Activated naive CD8-positive, alpha-beta T cell treated with anti-CD3 and anti-CD28 coated beads, Interleukin-2, amount 50 U/mL, for 16 hours (primary cell): Measurements from ENCODE around the gene KIF22.
"Not testable (repeated sequence)": the region's sequence is repeated elsewhere in the genome, so short reads cannot be mapped to it uniquely, and the experiment has no call there.

Source experiments
- DNase-seq: peaks from one replicate; pipeline ENCODE4 v3.0.0-alpha.2; 2020; ENCODE audit warnings: low read depth, low spot score

KIF22 gene

DNA sequence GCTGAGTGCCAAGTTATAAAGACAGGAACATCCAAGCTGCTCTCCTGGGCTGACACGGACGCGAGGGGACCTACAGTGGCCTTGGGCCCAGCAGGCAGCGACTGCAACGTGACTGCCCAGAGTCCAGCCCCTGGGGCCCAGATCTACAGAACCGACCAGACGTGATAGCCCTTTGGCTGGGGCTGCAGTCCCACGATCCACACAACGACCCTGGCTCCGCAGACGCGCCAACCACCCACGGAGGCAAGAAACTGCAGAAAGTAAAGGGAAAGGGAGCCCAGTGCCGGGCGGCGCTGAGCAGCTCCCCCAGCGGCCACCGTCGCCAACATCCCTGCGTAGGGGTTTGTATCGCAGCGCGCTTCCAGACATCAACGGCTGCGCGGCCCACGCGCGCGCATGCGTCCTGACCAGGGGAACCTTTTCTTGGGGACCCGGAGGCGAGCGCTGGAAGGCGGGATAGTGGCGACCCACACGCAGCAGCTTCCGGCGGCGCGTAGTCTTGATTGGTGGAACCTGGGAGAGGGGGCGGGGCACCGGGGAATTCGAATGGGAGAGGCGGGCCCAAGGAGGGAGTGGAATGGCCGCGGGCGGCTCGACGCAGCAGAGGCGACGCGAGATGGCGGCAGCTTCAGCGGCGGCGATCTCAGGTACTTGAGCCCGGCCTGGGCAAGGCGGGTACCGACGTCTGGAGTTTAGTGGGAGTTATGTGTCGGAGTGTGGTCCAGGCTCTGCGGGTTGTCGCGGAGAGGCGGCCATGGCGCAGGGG lies at the start of gene KIF22:
TSS of gene KIF22 (plus strand) at position 569 of the 766 bp plus-strand sequence. CDS start at position 578, 9 bp downstream.
- peak; percentile 100 for DNase-seq

DNA sequence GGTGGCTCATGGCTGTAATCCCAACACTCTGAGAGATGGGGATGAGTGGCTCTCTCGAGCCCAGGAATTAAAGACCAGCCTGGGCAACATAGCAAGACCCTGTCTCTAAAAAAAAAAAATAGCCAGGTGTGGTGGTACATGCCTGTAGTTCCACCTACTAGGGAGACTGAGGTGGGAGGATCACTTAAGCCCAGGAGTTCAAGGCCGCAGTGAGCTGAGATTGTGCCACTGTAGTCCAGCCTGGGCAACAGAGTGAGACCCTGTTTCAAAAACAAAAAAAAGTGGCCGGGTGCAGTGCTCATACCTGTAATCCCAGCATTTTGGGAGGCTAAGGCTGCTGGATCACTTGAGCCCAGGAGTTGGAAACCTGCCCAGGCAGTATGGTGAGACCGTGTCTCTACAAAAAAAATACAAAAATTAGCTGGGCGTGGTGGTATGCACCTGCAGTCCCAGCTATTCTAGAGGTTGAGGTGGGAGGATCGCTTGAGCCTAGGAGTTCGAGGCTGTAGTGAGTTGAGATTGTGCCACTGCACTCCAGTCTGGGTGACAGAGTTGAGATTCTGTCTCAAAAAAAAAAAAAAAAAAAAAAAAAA lies 47.8 kb upstream of the KIF22 start:
- DNase-seq = no peak

DNA sequence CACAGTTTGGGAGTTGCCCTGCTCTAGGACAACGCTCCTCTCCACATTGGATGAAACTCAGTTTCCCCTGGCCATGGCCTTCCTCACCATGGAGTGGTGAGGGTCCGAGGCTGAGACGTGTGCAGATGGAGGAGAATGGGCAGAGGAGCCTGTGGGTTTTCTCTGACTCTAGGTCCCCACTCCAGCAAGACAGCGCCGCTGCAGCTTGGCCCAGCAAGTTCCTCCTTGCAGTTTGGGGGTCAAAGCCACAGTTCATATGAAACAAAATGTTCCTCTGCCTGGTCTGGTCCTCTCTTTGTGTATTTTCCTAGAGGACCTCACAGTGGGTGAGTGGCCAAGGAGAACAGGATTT lies 47.1 kb upstream of the KIF22 start:
- no peak for DNase-seq

DNA sequence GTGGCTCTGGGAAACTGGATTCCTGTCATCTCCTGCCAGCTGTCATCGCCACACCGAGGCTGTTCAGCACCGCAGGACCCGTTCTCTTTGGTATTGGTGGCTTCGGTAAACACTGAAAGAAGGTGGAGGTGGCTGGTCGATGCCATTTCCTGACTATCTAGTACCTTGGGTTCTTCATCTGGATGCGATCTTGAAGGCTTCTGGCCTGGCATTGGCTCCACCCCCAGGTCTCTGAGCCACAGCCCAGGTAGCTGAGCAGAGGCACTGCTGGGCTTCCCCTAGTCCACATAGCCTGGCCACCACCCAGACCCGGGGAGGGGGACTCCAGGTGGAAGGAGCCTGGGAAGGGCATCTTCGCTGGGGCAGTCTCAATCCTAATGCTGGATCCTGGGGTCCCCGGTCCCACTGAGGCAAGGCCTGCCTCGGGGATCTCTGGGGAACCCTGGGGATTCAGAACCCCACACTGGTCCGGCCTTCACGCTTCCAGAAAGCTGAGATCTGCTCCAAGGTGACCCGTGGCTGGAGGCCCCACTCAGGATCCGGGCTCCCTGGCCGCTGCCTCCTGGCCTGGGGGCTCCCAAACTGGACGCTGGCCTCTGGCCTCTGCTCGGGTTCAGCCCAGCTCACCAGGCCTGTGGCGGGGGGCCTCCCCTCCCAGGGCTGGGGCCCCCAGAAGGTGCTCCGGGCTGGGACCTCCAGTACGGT lies 46.6 kb upstream of the KIF22 start:
- DNase-seq = no peak

DNA sequence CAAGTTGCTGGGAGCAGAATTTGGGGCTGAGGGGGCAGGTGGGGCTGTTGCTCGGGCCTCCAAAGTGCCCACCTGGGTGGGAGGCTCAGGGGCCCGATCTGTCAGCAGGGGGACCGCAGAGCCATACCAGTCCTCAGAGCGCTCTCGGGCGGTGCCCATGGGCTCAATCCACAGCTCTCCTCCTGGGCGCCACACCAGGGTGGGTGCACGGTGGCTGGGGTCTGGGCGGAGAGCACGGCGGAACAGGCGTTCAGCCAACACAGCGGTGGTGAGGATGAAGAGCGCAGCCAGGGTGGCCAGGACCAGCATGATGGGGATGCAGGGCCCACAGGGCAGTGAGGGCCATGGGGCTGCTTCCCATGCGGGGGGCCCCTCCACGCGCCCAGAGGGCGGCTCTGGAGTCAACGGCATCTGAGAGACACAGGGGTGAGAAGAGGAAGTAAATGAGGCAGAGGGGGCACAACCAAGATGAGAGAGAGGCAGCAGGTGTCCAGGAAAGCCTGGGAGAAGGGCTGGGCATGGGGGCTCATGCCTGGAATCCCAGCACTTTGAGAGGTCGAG lies 45.9 kb upstream of the KIF22 start:
- DNase-seq = no peak

DNA sequence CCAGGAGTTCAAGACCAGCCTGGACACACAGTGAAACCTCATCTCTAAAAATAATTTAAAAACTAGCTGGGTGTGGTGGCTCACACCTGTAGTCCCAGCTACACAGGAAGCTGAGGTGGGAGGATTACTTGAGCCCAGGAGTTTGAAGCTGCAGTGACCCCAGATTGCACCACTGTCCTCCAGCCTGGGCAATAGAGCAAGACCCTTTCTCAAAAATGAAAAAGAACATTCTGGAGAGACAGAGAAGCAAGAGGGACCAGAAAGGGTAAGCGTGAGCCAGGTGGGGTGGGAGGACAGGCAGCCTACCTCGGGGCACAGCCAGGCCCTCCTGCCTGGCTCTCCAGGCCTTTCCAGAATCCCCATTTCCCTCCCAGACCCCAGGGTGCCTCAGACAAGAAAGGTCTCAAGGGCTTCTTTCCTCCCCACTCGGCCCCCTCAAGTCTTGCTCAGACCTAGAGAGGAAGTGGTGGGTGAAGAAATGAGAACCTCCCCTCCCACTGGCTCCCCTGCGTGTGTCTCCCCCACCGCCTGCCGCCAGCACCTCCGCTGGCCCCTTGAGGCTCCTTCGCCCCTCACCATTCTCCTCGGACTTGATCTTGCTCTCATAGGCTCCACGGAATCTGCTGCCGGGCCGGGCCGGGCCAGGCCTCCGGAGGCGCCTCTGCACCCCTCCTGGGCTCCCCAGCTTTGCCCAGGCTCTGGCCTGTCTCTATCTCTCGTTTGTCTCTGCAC lies 45.3 kb upstream of the KIF22 start:
- DNase-seq = no peak

DNA sequence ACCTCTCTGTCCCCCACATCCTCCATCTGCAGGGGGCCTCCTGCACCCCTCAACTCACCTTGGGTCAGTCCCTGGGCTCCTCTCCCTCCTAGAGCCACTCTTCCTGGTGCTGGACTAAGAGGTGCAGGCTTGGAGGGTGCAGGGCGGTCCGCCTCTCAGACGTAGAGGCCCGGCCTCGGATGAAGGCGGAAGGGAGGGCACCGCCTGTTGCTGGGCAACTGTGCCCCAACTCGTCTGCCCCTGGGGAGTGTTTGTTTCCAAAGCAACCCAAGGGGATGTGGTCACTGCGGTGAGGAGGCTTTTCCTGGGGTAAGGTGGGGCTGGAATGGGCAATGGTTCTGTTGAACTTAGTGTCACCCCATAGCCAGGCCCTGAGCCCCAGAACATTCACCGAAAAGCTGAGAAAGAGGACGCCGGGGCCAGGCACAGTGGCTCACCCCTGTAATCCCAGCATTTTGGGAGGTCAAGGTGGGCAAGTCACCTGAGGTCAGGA lies 44.7 kb upstream of the KIF22 start, which contains the start of gene C16orf54:
TSS of gene C16orf54 (minus strand) at position 138 of the 493 bp plus-strand sequence. CDS start 1,039 bp downstream, outside the sequence.
- DNase-seq = peak; percentile 33

DNA sequence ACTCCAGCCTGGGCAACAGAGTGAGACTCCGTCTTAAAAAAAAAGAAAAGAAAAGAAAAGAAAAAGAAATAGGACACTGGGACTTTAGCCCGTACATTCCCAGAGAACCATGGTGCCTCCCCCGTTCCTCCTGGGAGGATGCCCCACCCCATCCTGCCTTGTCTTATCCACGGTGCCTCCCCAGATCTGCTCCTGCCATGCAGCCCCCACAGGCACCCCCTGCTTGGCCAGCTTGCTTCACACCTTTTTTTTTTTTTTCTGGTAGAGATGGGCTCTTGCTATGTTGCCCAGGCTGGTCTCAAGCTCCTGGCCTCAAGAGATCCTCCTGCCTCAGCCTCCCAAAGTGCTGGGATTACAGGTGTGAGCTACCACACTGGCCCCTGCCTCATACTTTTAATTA lies 44.0 kb upstream of the KIF22 start:
- not testable (repeated sequence) for DNase-seq

DNA sequence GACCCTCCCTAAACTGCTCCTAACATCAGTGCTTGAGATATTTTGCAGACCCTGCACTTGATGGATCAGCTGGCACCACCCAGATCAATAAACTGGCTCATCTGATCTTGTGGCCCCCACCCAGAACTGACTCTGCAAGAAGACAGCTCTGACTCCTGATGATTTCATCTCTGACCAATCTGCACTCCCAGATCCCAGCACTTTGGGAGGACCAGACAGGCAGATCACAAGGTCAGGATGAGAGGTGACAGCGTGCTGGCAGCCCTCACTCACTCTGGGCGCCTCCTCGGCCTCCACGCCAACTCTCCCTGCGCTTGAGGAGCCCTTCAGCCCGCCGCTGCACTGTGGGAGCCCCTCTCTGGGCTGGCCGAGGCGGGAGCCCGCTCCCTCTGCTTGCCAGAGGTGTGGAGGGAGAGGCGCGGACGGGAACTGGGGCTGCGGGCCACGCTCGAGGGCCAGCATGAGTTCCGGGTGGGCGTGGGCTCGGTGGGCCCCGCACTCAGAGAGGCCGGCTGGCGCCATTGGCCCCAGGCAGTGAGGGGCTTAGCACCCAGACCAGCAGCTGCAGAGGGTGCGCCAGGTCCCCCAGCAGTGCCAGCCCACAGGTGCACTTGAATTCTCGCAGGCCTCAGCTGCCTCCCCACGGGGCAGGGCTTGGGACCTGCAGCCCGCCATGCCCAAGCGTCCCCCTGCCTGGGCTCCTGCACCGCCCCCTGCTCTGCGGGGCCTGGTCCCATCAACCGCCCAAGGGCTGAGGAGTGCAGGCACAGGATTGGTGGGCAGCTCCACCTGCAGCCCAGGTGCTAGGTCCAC lies 42.4 kb upstream of the KIF22 start:
- no peak for DNase-seq

DNA sequence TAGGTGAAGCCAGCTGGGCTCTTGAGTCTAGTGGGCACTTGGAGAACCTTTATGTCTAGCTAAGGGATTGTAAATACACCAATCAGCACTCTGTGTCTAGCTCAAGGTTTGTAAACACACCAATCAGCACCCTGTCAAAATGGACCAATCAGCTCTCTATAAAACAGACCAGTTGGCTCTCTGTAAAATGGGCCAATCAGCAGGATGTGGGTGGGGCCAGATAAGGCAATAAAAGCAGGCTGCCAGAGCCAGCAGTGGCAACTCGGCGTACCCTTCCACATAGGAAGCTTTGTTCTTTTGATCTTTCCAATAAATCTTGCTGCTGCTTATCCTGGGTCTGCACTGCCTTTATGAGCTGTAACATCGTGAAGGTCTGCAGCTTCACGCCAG lies 41.8 kb upstream of the KIF22 start:
- not testable (repeated sequence) for DNase-seq

DNA sequence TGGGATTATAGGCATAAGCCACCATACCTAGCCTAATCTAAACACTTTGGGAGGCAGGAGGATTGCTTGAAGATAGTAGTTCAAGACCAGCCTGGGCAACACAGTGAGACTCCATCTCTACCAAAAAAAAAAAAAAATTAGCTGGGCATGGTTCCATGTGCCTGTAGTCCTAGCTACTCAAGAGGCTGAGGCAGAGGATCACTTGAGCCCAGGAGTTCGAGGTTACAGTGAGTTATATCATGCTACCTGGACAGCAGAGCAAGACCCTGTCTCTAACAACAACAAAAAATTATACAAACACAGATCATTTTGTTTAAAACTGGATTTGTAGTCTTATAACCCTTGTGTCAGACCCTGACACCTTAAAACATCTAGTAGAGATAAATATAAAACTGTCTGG lies 37.0 kb upstream of the KIF22 start:
- no peak for DNase-seq

DNA sequence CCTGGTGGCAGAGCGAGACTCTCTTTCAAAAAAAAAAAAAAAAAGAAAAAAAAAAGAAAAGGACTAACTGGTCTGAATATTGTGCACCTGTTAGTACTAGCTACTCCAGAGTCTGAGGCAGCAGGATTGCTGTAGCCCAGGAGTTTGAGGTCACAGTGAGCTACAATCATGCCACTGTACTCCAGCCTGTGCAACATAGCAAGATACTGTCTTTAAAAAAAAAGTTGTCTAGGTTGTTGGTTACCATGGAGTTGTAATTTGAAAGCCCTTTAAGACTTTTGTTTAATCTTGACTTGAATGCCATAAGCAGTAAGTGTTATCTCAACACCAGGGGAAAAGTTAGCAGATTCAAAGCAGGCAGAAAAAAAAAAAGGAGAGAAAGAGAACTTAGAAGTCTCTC lies 33.9 kb upstream of the KIF22 start:
- no peak for DNase-seq

DNA sequence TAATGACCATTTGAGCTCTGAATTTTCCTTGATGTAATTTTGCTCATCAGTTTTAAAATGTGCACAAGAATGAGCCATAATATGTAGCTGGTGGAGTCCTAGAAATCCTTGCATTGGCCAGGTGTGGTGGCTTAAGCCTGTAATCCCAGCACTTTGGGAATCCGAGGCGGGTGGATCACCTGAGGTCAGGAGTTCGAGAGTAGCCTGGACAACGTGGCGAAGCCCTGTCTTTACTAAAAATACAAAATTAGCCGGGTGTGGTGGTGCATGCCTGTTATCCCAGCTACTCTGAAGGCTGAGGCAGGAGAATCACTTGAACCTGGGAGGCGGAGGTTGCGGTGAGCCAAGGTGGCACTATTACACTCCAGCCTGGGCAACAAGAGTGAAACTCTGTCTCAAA lies 33.5 kb upstream of the KIF22 start:
- DNase-seq = not testable (repeated sequence)

DNA sequence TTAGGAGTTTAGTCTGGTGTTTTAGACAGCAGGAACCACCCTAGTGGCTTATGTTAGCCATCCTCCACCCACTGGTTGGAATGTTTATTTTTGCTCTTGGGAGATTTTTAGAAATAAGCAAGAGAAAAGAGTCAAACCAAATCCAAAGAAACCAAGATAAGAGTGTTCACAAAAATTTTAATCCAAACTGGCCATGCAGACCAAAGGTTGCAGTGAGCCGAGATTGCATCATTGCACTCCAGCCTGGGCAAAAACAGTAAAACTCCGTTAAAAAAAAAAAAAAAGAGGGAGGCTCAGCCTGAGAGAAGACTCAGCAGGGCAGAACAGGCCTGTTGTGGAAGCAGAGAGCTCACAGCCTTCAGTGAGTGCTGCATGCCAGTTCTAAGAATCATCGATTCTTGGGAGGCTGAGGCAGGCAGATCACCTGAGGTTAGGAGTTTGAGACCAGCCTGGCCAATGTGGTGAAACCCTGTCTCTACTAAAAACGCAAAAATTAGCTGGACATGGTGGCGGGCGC lies 32.5 kb upstream of the KIF22 start:
- no peak for DNase-seq

DNA sequence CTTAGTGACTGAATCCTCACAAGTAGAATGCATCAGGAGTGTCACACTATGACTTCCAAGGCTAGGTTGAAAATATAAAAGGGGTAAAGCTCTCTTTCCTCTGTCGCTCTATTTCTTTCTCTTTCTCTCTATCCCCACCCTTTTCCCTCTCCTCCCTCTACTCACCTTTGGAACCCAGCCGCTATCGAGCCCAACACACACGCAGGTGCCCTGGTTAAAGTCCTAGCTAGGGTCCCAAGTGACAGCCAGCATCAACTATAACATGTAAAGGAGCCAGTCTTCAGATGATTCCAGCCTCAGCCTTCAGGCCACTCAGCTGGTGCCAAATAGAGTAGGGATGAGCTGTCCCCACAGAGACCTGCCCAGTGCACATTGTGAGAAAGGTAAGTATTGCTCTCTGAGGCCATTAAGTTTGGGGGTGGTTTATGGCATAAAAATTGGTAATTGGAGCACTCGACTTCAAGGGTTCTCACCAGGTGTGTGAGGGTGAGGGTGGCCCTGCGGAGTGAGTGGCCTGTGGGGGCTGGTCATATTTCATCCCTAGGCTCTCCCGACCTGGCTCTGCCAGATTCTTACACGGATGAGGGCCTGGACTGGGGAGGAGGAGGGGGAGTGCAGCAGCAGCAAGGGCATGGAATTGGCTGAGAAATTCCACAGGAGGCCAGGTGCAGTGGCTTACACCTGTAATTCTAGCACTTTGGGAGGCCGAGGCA lies 29.8 kb upstream of the KIF22 start:
- no peak for DNase-seq

DNA sequence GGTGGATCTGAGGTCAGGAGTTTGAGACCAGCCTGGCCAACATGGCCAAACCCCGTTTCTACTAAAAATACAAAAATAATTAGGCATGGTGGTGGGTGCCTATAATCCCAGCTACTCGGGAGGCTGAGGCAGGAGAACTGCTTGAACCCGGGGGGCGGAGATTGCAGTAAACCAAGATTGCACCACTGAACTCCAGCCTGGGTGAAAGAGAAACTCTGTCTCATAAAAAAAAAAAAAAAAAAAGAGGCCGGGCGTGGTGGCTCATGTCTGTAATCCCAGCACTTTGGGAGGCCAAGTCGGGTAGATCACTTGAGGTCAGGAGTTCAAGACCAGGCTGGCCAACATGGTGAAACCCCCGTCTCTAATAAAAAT lies 29.3 kb upstream of the KIF22 start:
- not testable (repeated sequence) for DNase-seq

DNA sequence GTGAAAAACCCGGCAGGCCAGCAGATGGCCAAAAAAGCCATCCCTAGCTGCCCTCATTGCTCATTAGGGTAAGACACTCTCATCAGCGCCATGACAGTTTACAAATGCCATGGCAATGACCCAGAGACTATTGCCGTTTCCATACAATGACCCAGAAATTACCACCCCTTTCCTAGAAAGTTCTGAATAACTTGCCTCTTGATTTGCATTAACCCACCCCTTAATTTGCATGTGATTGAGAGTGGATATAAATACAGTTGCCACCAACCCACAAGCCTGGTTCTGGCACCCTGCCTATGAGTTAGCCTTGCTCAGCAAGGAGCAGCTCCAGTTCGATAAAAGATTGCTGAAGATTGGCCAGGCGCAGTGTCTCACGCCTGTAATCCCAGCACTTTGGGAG lies 28.7 kb upstream of the KIF22 start:
- no peak for DNase-seq

DNA sequence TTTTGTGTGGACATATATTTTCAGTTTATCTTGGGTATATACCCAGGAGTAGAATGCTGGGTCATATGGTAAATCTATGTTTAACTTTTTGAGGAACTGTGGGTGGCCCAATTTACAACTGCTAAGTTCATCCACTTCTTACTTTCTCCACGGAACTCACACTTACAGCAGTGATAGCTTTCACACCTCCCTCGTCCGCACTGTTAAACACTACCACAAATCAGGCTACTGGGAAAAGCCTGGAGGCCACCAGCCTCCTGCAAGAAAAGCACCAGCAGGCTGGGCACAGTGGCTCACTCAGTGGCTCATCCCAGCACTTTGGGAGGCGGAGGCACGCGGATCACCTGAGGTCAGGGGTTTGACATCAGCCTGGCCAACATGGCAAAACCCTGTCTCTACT lies 27.2 kb upstream of the KIF22 start:
- DNase-seq = no peak

DNA sequence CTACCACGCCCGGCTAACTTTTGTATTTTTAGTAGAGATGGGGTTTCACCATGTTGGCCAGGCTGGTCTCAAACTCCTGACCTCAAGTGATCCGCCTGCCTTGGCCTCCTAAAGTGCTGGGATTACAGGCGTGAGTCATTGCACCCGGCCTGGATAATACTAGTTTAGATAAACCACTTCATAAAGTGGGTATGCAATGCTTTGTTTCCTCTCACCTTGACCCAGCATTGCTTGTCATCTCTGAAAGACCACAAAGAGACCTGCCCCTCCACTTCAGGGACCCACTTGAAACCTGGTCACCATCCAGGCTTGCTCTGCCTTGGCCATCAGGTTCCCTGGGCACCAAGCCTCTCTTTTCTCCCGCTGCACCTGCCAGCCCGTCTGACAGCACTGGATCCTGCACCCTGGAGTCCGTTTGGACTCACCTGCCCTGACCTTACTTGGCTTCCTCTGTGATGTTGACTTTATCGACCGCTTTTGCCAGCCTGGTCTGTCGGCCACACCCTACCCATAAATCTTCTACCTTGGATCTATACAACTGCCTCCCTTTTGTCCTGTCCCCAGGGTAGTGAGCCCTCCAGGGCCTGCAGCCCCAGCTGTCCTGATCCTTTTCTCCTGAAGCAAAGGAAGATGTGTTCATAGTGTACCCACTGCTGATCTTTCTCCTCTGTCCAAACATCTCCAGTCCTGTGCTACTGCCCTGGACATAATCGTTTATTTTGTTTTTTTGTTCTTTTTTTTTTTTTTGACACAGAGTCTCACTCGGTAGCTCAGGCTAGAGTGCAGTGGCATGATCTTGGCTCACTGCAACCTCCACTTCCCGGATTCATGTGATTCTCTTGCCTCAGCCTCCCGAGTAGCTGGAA lies 25.2 kb upstream of the KIF22 start:
- no peak for DNase-seq
